Natural killer cell (primary cell): Measurements from ENCODE around the gene NMNAT2. TPM values are rescaled to one million over a fixed set of nuclear protein-coding genes. Genes with fewer than 3 reads are reported as not detected.
"Not testable (repeated sequence)": the region's sequence is repeated elsewhere in the genome, so short reads cannot be mapped to it uniquely, and the experiment has no call there.

Experiments
- ATAC-seq, 3 donors: fragments of 150-1000 bp in 2 of 3; fragments of 200-7000 bp in 1 of 3; cut with Tn5 transposase; 1 replicate in 1 of 3; 2 replicates in 2 of 3; pipeline ENCODE4 v1.10.0; 2021; ENCODE audit warnings: mild to moderate bottlenecking in 2 of 3, moderate library complexity in 2 of 3
- DNase-seq, 2 donors: peaks; one replicate each; pipeline versions ENCODE4 v3.0.0 to v3.0.0-alpha.2; 2013 to 2021; ENCODE audit warnings: mixed read lengths in 1 of 2
- H3K27ac ChIP-seq: one replicate; pipeline ENCODE4 v1.5.1; 2013; ENCODE audit warnings: mild to moderate bottlenecking, low read length
- H3K27me3 ChIP-seq: one replicate; pipeline ENCODE4 v1.6.1; 2013; ENCODE audit warnings: low read length; ENCODE audit not compliant: control insufficient read depth, insufficient read depth
- H3K36me3 ChIP-seq: one replicate; pipeline ENCODE4 v1.6.1; 2013; ENCODE audit warnings: low read length; ENCODE audit not compliant: control insufficient read depth, insufficient read depth
- H3K4me1 ChIP-seq: one replicate; pipeline ENCODE4 v1.6.1; 2013; ENCODE audit warnings: low read length; ENCODE audit not compliant: control insufficient read depth, insufficient read depth
- H3K4me3 ChIP-seq: one replicate; pipeline ENCODE4 v1.5.1; 2013; ENCODE audit warnings: low read length
- H3K9me3 ChIP-seq: one replicate; pipeline ENCODE4 v1.6.1; 2013; ENCODE audit warnings: low read length; ENCODE audit not compliant: control insufficient read depth, insufficient read depth
- H3K27ac Mint-ChIP-seq, 2 donors: one replicate each; pipeline ENCODE4 v1.8.0; 2022; ENCODE audit warnings: mild to moderate bottlenecking in 2 of 2, mixed read lengths in 2 of 2, moderate library complexity in 1 of 2
- H3K27me3 Mint-ChIP-seq, 2 donors: one replicate each; pipeline ENCODE4 v1.8.0; 2022; ENCODE audit warnings: low read depth in 2 of 2, mixed read lengths in 2 of 2
- H3K36me3 Mint-ChIP-seq: one replicate; pipeline ENCODE4 v1.8.0; 2022; ENCODE audit warnings: mixed read lengths
- H3K4me1 Mint-ChIP-seq, 2 donors: one replicate each; pipeline ENCODE4 v1.8.0; 2022; ENCODE audit warnings: mixed read lengths in 2 of 2
- H3K4me3 Mint-ChIP-seq: one replicate; pipeline ENCODE4 v1.8.0; 2022; ENCODE audit warnings: mild to moderate bottlenecking, moderate library complexity, mixed read lengths
- H3K9me3 Mint-ChIP-seq, 2 donors: one replicate each; pipeline ENCODE4 v1.8.0; 2022; ENCODE audit warnings: mixed read lengths in 2 of 2
- WGBS: methylation state at CpG from one replicate; pipeline ENCODE4 v1.1.7; 2013; ENCODE audit warnings: missing lambda C conversion rate; ENCODE audit not compliant: insufficient coverage; 5-methylcytosine and 5-hydroxymethylcytosine counted together
- intact Hi-C: fragments of 100-400 bp; cut with micrococcal nuclease; formaldehyde crosslinking; loops from one replicate; pipeline ENCODE4 v1.14.2; 2022
- total RNA-seq, 4 donors: library from RNA; stranded (reverse); fragments of 120-200 nt in 1 of 4; gene quantifications; one replicate each; pipeline versions ENCODE4 v1.2.3 to v1.2.4, GENCODE V29; 2013 to 2022
- TF ChIP-seq, protein P1 (sequence below): fragments of 200-600 bp; IDR thresholded peaks from one replicate; pipeline ENCODE4 v1.8.0; 2022; ENCODE audit warnings: antibody characterized with exemption

NMNAT2 gene
- total RNA-seq, 3 donors from 2014 or later (not counting 1 experiment from before 2014, with no cell fraction given): not detected

DNA sequence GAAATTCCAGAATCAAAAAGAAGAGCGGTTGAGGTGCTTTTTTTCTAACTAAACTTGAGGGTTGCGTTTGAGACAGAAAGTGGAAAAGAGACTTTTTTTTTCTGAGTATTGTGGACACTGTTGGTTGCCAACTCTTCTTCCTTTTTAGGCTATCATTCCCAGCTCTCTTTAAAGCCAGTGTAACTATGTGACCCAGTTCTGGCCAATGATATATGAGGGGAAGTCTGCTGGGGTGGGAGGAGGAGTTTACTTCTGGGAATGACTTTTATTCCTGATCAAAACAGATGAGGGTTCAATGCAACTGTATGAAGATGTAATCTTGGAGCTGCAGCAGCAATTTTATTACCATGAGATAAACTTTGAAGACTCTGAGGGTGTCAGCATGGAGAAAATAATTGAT is 17.3 kb upstream of the NMNAT2 start:
- no peak for DNase-seq
- Histone ChIP-seq H3K36me3 (no peaks in the 10 kb centered on the region), H3K27me3 (peaks cover 7% of the 10 kb centered on the region), H3K4me1 (no peaks in the 10 kb centered on the region), H3K9me3 (no peaks in the 10 kb centered on the region), H3K4me3 (no peak overlapping the region), H3K27ac (no peak overlapping the region)
- Mint-ChIP-seq H3K4me3 (no peak overlapping the region), H3K9me3 (no peaks in the 10 kb centered on the region), H3K36me3 (no peaks in the 10 kb centered on the region), H3K27ac (no peak overlapping the region), H3K27me3 (peaks cover 24 to 33% of the 10 kb centered on the region in 2 donors), H3K4me1 (no peaks in the 10 kb centered on the region)
- WGBS: 92% methylated on average over 2 of the region's 2 CpGs
- TF ChIP-seq, protein P1, sequence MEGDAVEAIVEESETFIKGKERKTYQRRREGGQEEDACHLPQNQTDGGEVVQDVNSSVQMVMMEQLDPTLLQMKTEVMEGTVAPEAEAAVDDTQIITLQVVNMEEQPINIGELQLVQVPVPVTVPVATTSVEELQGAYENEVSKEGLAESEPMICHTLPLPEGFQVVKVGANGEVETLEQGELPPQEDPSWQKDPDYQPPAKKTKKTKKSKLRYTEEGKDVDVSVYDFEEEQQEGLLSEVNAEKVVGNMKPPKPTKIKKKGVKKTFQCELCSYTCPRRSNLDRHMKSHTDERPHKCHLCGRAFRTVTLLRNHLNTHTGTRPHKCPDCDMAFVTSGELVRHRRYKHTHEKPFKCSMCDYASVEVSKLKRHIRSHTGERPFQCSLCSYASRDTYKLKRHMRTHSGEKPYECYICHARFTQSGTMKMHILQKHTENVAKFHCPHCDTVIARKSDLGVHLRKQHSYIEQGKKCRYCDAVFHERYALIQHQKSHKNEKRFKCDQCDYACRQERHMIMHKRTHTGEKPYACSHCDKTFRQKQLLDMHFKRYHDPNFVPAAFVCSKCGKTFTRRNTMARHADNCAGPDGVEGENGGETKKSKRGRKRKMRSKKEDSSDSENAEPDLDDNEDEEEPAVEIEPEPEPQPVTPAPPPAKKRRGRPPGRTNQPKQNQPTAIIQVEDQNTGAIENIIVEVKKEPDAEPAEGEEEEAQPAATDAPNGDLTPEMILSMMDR: no peak
- intact Hi-C loops: no loop called here
- no peak for ATAC-seq

GRCh38 chr1:183433703-183434102 is 15.5 kb upstream of the NMNAT2 start:
- H3K27me3 Mint-ChIP-seq: peaks cover 27 to 50% of the 10 kb centered on the region in 2 donors
- no peak overlapping the region for H3K4me3 ChIP-seq
- no peaks in the 10 kb centered on the region for H3K9me3 Mint-ChIP-seq
- H3K36me3 Mint-ChIP-seq: no peaks in the 10 kb centered on the region
- H3K4me1 ChIP-seq: no peaks in the 10 kb centered on the region
- WGBS: 40% methylated on average over 1 of the region's 1 CpG
- H3K4me1 Mint-ChIP-seq: no peaks in the 10 kb centered on the region
- no peak for DNase-seq
- no peak overlapping the region for H3K27ac Mint-ChIP-seq
- H3K27ac ChIP-seq: no peak overlapping the region
- peaks cover 5% of the 10 kb centered on the region for H3K27me3 ChIP-seq
- no peaks in the 10 kb centered on the region for H3K9me3 ChIP-seq
- no peak overlapping the region for H3K4me3 Mint-ChIP-seq
- intact Hi-C loops: no loop called here
- TF ChIP-seq, protein P1: no peak
- H3K36me3 ChIP-seq: no peaks in the 10 kb centered on the region
- no peak for ATAC-seq

DNA sequence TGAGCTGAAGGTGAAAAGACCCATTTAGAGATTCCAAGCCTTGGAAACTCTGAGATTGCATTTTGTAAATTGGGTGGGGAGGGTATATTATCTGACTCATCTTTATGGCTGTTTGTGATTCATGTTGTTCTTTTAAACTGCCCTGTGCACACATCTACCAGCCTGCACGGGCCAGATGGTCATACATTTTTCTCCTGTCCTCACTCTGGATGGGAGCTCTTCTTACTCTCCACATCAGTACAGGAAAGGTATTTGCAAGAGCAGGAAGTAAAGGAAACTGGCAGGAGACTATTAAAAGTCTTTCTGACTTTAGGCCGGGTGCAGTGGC is 14.3 kb upstream of the NMNAT2 start:
- no peaks in the 10 kb centered on the region for H3K4me1 ChIP-seq
- peaks cover 5% of the 10 kb centered on the region for H3K27me3 ChIP-seq
- TF ChIP-seq, protein P1: no peak
- Mint-ChIP-seq H3K4me1 (no peaks in the 10 kb centered on the region), H3K27me3 (peaks cover 25 to 55% of the 10 kb centered on the region in 2 donors), H3K9me3 (no peaks in the 10 kb centered on the region), H3K27ac (no peak overlapping the region), H3K4me3 (no peak overlapping the region), H3K36me3 (no peaks in the 10 kb centered on the region)
- no peaks in the 10 kb centered on the region for H3K36me3 ChIP-seq
- DNase-seq (no peak), ATAC-seq (no peak)
- intact Hi-C loops: no loop called here
- H3K27ac ChIP-seq: no peak overlapping the region
- H3K4me3 ChIP-seq: no peak overlapping the region
- no peaks in the 10 kb centered on the region for H3K9me3 ChIP-seq
- WGBS: 67% methylated on average over 2 of the region's 2 CpGs

DNA sequence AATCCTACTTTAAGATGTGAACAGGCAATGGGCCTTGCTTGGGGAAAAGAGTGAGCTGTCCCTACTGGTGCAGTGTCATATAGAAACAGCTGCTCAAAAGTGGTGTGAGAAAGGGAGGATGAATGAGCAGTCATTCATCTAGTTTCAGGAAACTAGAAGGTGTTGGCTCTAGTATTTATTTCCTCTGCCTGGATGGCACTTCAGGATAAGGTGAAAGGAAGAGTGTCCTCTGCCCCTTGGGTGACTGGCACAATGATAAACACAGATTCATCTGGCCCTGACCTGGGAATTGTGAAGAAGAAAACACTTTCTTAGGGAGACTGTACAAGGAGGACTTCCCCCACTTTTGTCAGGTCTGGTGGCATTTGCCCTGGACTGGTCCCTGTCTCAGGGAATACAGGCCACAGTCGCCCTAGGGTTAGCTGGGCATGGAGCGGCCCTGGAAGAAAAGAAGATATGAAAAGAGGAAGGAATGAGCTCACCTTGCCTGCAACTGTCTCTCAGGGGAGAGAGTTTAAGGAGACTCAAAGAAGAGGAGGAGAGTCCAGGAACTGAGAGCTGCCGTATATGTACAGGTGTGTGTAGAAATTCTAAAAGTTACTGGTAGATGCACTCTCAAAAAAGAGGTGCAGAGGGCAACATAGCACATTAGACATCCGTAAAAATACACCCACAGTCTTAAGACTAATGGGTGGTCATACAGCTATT is 13.8 kb upstream of the NMNAT2 start:
- H3K4me3 Mint-ChIP-seq: no peak overlapping the region
- intact Hi-C loops: no loop called here
- no peaks in the 10 kb centered on the region for H3K4me1 Mint-ChIP-seq
- Histone ChIP-seq H3K36me3 (no peaks in the 10 kb centered on the region), H3K27ac (no peak overlapping the region), H3K27me3 (peaks cover 2% of the 10 kb centered on the region), H3K9me3 (no peaks in the 10 kb centered on the region), H3K4me1 (no peaks in the 10 kb centered on the region), H3K4me3 (no peak overlapping the region)
- WGBS: 86% methylated on average over 3 of the region's 4 CpGs
- no peak overlapping the region for H3K27ac Mint-ChIP-seq
- ATAC-seq: no peak
- DNase-seq: no peak
- TF ChIP-seq, protein P1: no peak
- no peaks in the 10 kb centered on the region for H3K9me3 Mint-ChIP-seq
- no peaks in the 10 kb centered on the region for H3K36me3 Mint-ChIP-seq
- H3K27me3 Mint-ChIP-seq: peaks cover 25 to 56% of the 10 kb centered on the region in 2 donors

DNA sequence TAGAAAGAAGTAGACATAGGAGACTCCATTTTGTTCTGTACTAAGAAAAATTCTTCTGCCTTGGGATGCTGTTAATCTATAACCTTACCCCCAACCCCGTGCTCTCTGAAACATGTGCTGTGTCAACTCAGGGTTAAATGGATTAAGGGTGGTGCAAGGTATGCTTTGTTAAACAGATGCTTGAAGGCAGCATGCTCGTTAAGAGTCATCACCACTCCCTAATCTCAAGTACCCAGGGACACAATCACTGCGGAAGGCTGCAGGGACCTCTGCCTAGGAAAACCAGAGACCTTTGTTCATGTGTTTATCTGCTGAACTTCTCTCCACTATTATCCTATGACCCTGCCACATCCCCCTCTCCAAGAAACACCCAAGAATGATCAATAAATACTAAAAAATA is 9.4 kb upstream of the NMNAT2 start:
- H3K9me3 Mint-ChIP-seq, H3K27ac ChIP-seq, H3K27ac Mint-ChIP-seq, H3K36me3 ChIP-seq, H3K36me3 Mint-ChIP-seq, H3K27me3 ChIP-seq, intact Hi-C loops, H3K9me3 ChIP-seq, H3K4me3 Mint-ChIP-seq, H3K4me1 ChIP-seq, DNase-seq, ATAC-seq, H3K4me1 Mint-ChIP-seq, H3K4me3 ChIP-seq: not testable (repeated sequence)
- no CpG with 5 or more reads among the region's 3 CpGs for WGBS
- peaks cover 15 to 43% of the 10 kb centered on the region in 2 donors for H3K27me3 Mint-ChIP-seq
